ENCODE data around the gene PTGR3.

Gene PTGR3

DNA sequence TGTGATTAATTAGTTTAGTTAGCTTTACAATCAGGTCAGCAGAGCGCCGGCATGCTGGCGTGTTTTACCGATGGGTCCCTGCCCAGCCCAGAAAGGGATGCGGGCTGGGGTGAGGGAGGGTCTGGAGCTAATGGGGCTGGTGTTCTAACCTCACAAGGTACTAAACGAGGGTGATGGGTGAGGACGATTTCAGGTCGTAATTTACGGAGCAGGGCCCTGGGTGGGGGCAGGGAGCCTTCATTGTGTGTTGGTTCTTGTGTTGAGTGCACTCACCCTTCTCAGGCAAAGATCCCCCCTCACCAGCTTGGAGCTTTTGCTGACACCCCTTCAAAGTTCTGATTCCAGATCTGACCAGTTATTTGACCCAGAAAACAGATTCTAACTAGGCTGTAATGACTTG, 39.5 kb downstream of the PTGR3 start:
- TF ChIP-seq, protein P1, sequence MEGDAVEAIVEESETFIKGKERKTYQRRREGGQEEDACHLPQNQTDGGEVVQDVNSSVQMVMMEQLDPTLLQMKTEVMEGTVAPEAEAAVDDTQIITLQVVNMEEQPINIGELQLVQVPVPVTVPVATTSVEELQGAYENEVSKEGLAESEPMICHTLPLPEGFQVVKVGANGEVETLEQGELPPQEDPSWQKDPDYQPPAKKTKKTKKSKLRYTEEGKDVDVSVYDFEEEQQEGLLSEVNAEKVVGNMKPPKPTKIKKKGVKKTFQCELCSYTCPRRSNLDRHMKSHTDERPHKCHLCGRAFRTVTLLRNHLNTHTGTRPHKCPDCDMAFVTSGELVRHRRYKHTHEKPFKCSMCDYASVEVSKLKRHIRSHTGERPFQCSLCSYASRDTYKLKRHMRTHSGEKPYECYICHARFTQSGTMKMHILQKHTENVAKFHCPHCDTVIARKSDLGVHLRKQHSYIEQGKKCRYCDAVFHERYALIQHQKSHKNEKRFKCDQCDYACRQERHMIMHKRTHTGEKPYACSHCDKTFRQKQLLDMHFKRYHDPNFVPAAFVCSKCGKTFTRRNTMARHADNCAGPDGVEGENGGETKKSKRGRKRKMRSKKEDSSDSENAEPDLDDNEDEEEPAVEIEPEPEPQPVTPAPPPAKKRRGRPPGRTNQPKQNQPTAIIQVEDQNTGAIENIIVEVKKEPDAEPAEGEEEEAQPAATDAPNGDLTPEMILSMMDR (conservative IDR thresholded peaks at IDR 0.05; ENCODE audit: low read length), result no peak
- H3K4me3 ChIP-seq (ENCODE audit: low read length), result no peak overlapping the region
- DNase-seq (ENCODE audit: low read depth), result no peak

DNA sequence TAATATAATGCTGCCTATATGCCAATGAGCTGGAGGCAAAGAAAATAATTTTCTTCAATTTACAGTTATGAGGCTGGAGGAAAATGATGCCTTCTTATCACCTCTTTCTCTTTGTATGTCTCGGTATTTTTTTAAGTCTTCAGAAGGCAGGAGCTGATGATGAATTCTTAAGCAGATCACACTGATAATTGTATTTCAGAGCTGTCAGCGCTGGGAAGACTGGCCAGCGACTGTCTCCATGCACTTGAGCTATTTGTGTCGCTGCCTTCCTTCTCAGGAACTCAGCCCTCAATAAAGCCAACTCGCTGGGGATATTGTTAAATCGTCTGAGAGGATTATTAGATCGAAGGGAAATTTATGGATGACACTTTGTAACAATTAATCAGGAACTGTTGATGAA, 40.3 kb downstream of the PTGR3 start:
- TF ChIP-seq, protein P1 (conservative IDR thresholded peaks at IDR 0.05; ENCODE audit: low read length), result no peak
- H3K4me3 ChIP-seq (ENCODE audit: low read length), result no peak overlapping the region
- no peak for DNase-seq (ENCODE audit: low read depth)

- TF ChIP-seq, protein P1 (conservative IDR thresholded peaks at IDR 0.05; ENCODE audit: low read length), result no peak
These were observed 41.0 kb downstream of the PTGR3 start for GRCh38 chr18:75167759-75168618.

DNA sequence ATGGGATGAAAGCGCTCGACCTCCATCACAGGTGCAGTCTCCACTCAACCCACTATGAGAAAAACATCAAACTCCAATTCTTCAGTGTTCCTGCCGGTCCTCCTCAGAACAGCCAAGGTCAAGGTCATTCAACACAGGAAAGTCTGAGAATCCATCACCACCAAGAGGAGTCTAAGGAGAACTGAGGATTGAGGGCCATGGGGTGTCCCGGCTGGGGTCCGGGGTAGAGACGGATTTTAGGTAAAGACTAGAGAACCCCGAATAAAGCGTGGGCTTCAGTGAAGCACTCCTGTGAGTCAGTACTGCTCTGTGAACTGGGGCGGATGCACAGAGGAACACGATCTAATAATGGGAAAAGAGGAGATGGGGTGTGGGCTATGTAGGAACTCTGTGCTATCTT, 41.8 kb downstream of the PTGR3 start:
- TF ChIP-seq, protein P1 (conservative IDR thresholded peaks at IDR 0.05; ENCODE audit: low read length), result no peak
- H3K4me3 ChIP-seq (ENCODE audit: low read length), result no peak overlapping the region
- no peak for DNase-seq (ENCODE audit: low read depth)

More at GRCh38 chr18:75167759-75168618, 41.0 kb downstream of the PTGR3 start:
- DNase-seq (ENCODE audit: low read depth), result no peak
- H3K4me3 ChIP-seq (ENCODE audit: low read length), result peak overlapping the region; percentile 30

- H3K4me3 ChIP-seq (ENCODE audit: low read length), result no peak overlapping the region
- TF ChIP-seq, protein P1 (conservative IDR thresholded peaks at IDR 0.05; ENCODE audit: low read length), result no peak
- no peak for DNase-seq (ENCODE audit: low read depth)
These were observed 43.0 kb downstream of the PTGR3 start for GRCh38 chr18:75165926-75166325.

- no peak for DNase-seq (ENCODE audit: low read depth)
- TF ChIP-seq, protein P1 (conservative IDR thresholded peaks at IDR 0.05; ENCODE audit: low read length), result no peak
- no peak overlapping the region for H3K4me3 ChIP-seq (ENCODE audit: low read length)
These were observed 44.5 kb downstream of the PTGR3 start for GRCh38 chr18:75164479-75164878.

- no peak for DNase-seq (ENCODE audit: low read depth)
- TF ChIP-seq, protein P1 (conservative IDR thresholded peaks at IDR 0.05; ENCODE audit: low read length), result no peak
These were observed 45.2 kb downstream of the PTGR3 start for GRCh38 chr18:75163736-75164135.

More at GRCh38 chr18:75163736-75164135, 45.2 kb downstream of the PTGR3 start:
- no peak overlapping the region for H3K4me3 ChIP-seq (ENCODE audit: low read length)

Data from AG10803 (cell line).